ENCODE results near the gene ZBTB16. TPM values are rescaled to one million over a fixed set of nuclear protein-coding genes. Genes with fewer than 3 reads are reported as not detected.

ZBTB16 gene
- total and polyA plus RNA-seq, 11 donors: 15.3 to 130 (median 62.8) TPM

GRCh38 chr11:114199051-114199450 is 139.5 kb downstream of the ZBTB16 start:
- Histone ChIP-seq H3K36me3 (peaks cover 0 to 1% (median 0%) of the 10 kb centered on the region in 9 donors), H3K27me3 (no peaks in the 10 kb centered on the region), H3K4me3 (no peak overlapping the region), H3K9me3 (no peaks in the 10 kb centered on the region), H3K4me1 (peaks cover 26 to 96% (median 82%) of the 10 kb centered on the region in 12 donors), H3K27ac (peak overlapping the region; percentile 76 to 97 (median 90))
- 95 to 98% (median 97%) methylated on average over 17 to 26 of the region's 26 CpGs for WGBS, 4 donors
- TF ChIP-seq CTCF (IDR thresholded peaks at IDR 0.05) (no peak), POLR2A (IDR thresholded peaks at IDR 0.05) (no peak)
- no peak for ATAC-seq
- intact Hi-C loops (cut with DNase I): loop anchor here in 6 of 10 donors (5.0 to 10.0 kb wide), 7 partner anchors 33 to 63 kb away; no protein-coding TSS in a partner anchor
- DNase-seq: no peak

- intact Hi-C loops (cut with DNase I): loop anchor here in 2 of 10 donors (5.0 kb wide), 2 partner anchors 42 to 57 kb away; no protein-coding TSS in a partner anchor
- H3K36me3 ChIP-seq: peaks cover 0 to 10% (median 0%) of the 10 kb centered on the region in 9 donors
- WGBS, 4 donors: 78 to 84% (median 81%) methylated on average over 9 of the region's 9 CpGs
- ATAC-seq (no peak), DNase-seq (no peak)
- no peak for TF ChIP-seq CTCF (IDR thresholded peaks at IDR 0.05)
- no peak for TF ChIP-seq POLR2A (IDR thresholded peaks at IDR 0.05)
- no peaks in the 10 kb centered on the region for H3K9me3 ChIP-seq
- H3K4me1 ChIP-seq: peaks cover 18 to 94% (median 70%) of the 10 kb centered on the region in 12 donors
- H3K27ac ChIP-seq: peak overlapping the region in 11 of 12 donors; percentile 24 to 97 (median 91)
- H3K27me3 ChIP-seq: no peaks in the 10 kb centered on the region
- H3K4me3 ChIP-seq: no peak overlapping the region
Measured at GRCh38 chr11:114200351-114201133, 141.0 kb downstream of the ZBTB16 start.

- DNase-seq: no peak
- H3K27me3 ChIP-seq: no peaks in the 10 kb centered on the region
- H3K4me1 ChIP-seq: peaks cover 18 to 94% (median 65%) of the 10 kb centered on the region in 12 donors
- intact Hi-C loops (cut with DNase I): loop anchor here in 2 of 10 donors (5.0 kb wide), 2 partner anchors 41 to 56 kb away; no protein-coding TSS in a partner anchor
- H3K4me3 ChIP-seq: no peak overlapping the region
- peaks cover 0 to 17% (median 0%) of the 10 kb centered on the region in 9 donors for H3K36me3 ChIP-seq
- no peak for ATAC-seq
- WGBS, 4 donors: 72 to 83% (median 80%) methylated on average over 8 of the region's 8 CpGs
- no peaks in the 10 kb centered on the region for H3K9me3 ChIP-seq
- H3K27ac ChIP-seq: peak overlapping the region in 7 of 12 donors; percentile 24 to 97 (median 93)
- TF ChIP-seq POLR2A (IDR thresholded peaks at IDR 0.05) (no peak), CTCF (IDR thresholded peaks at IDR 0.05) (no peak)
Measured at GRCh38 chr11:114201219-114201618, 141.7 kb downstream of the ZBTB16 start.

GRCh38 chr11:114202011-114202609 is 142.6 kb downstream of the ZBTB16 start:
- 42 to 50% (median 46%) methylated on average over 8 of the region's 8 CpGs for WGBS, 4 donors
- intact Hi-C loops (cut with DNase I): loop anchor here in 2 of 10 donors (5.0 kb wide), 2 partner anchors 40 to 55 kb away; no protein-coding TSS in a partner anchor
- Histone ChIP-seq H3K9me3 (no peaks in the 10 kb centered on the region), H3K27me3 (no peaks in the 10 kb centered on the region), H3K36me3 (peaks cover 0 to 24% (median 0%) of the 10 kb centered on the region in 9 donors), H3K27ac (peak overlapping the region in 9 of 12 donors; percentile 3 to 97 (median 91)), H3K4me1 (peaks cover 13 to 94% (median 59%) of the 10 kb centered on the region in 12 donors), H3K4me3 (no peak overlapping the region)
- DNase-seq (no peak), ATAC-seq (no peak)
- TF ChIP-seq POLR2A (IDR thresholded peaks at IDR 0.05) (no peak), CTCF (IDR thresholded peaks at IDR 0.05) (no peak)

Data from heart left ventricle (tissue), 16 donors.